Neural cell (in vitro differentiated cells): ENCODE data around the gene TMEM238L. TPM values are rescaled to one million over a fixed set of nuclear protein-coding genes. Genes with fewer than 3 reads are reported as not detected.

Experiments used
- H2AFZ ChIP-seq: fragments of 200-600, 300-800 bp; sonication (generic), shearing (Covaris generic); 2 replicates; pipeline ENCODE4 v1.6.0; 2014; ENCODE audit warnings: low read depth, mild to moderate bottlenecking, antibody characterized with exemption, low read length, moderate library complexity
- H3F3A ChIP-seq: fragments of 200-600 bp; shearing (Covaris generic); 2 replicates; pipeline ENCODE4 v1.6.1; 2016; ENCODE audit warnings: mild to moderate bottlenecking, moderate library complexity, mixed read lengths, antibody characterized with exemption, low read length; ENCODE audit not compliant: insufficient read depth, poor library complexity, severe bottlenecking
- H3K27ac ChIP-seq: fragments of 200-600, 300-800 bp; sonication (generic), shearing (Covaris generic); 2 replicates; pipeline ENCODE4 v1.5.1; 2014; ENCODE audit warnings: mild to moderate bottlenecking, low read length, moderate library complexity
- H3K27me3 ChIP-seq: fragments of 300-800, 200-600 bp; sonication (generic), shearing (Covaris generic); 2 replicates; pipeline ENCODE4 v1.6.0; 2014; ENCODE audit warnings: mild to moderate bottlenecking, low read depth, low read length, moderate library complexity; ENCODE audit not compliant: insufficient read depth
- H3K36me3 ChIP-seq: fragments of 300-800, 200-600 bp; sonication (generic), shearing (Covaris generic); 2 replicates; pipeline ENCODE4 v1.5.1; 2014; ENCODE audit warnings: mild to moderate bottlenecking, antibody characterized with exemption, low read length, moderate library complexity; ENCODE audit not compliant: insufficient read depth
- H3K4me2 ChIP-seq: fragments of 300-800, 200-600 bp; sonication (generic), shearing (Covaris generic); 2 replicates; pipeline ENCODE4 v1.6.0; 2014; ENCODE audit warnings: mild to moderate bottlenecking, low read length
- H3K4me3 ChIP-seq: fragments of 300-800, 200-600 bp; sonication (generic), shearing (Covaris generic); 2 replicates; pipeline ENCODE4 v1.5.1; 2014; ENCODE audit warnings: mild to moderate bottlenecking, low read length, moderate library complexity
- H3K79me2 ChIP-seq: fragments of 200-600 bp; shearing (Covaris generic); replicated peaks from 2 replicates; pipeline ENCODE4 v1.6.0; 2014; ENCODE audit warnings: mild to moderate bottlenecking, low read length, moderate library complexity; ENCODE audit not compliant: insufficient read depth
- H3K9ac ChIP-seq: fragments of 300-800, 200-600 bp; sonication (generic), shearing (Covaris generic); 2 replicates; pipeline ENCODE4 v1.6.1; 2016; ENCODE audit warnings: mild to moderate bottlenecking, low read length, mixed read lengths
- H3K9me2 ChIP-seq: fragments of 200-600 bp; shearing (Covaris generic); 2 replicates; pipeline ENCODE4 v1.6.1; 2016; ENCODE audit warnings: mild to moderate bottlenecking, low read length, mixed read lengths; ENCODE audit not compliant: insufficient read depth
- H3K9me3 ChIP-seq: fragments of 200-600, 300-800 bp; sonication (generic), shearing (Covaris generic); 2 replicates; pipeline ENCODE4 v1.6.1; 2016; ENCODE audit warnings: mild to moderate bottlenecking, mixed run types, low read length, moderate library complexity, mixed read lengths
- H4K20me1 ChIP-seq: fragments of 200-600 bp; shearing (Covaris generic); 2 replicates; pipeline ENCODE4 v1.6.1; 2016; ENCODE audit warnings: mild to moderate bottlenecking, mixed run types; ENCODE audit not compliant: insufficient read depth
- CTCF ChIP-seq: fragments of 450-650 bp; IDR thresholded peaks from 2 replicates; pipeline ENCODE4 v1.5.1; 2014; ENCODE audit warnings: antibody characterized with exemption, mild to moderate bottlenecking, moderate library complexity; ENCODE audit not compliant: poor library complexity, severe bottlenecking
- EP300 ChIP-seq: fragments of 450-650 bp; conservative IDR thresholded peaks from 2 replicates; pipeline ENCODE4 v1.6.1; 2014; ENCODE audit warnings: antibody characterized with exemption, mild to moderate bottlenecking, moderate library complexity; ENCODE audit not compliant: poor library complexity, severe bottlenecking
- EZH2 ChIP-seq: fragments of 200-600, 300-800 bp; shearing (Covaris generic), sonication (generic); IDR thresholded peaks from 2 replicates; pipeline ENCODE4 v1.6.1; 2014; ENCODE audit warnings: antibody characterized with exemption, low read length, borderline replicate concordance, mild to moderate bottlenecking; ENCODE audit not compliant: insufficient read depth, poor library complexity, severe bottlenecking
- MXI1 ChIP-seq: fragments of 450-650 bp; conservative IDR thresholded peaks from 2 replicates; pipeline ENCODE4 v1.6.1; 2014; ENCODE audit warnings: antibody characterized with exemption, mild to moderate bottlenecking; ENCODE audit not compliant: poor library complexity, severe bottlenecking
- POLR2AphosphoS5 ChIP-seq: IDR thresholded peaks from 2 replicates; pipeline ENCODE4 v1.6.1; 2012
- RAD21 ChIP-seq: fragments of 450-650 bp; conservative IDR thresholded peaks from 2 replicates; pipeline ENCODE4 v1.6.1; 2014; ENCODE audit warnings: antibody characterized with exemption, mild to moderate bottlenecking, moderate library complexity
- REST ChIP-seq: IDR thresholded peaks from 2 replicates; pipeline ENCODE4 v1.6.1; 2012; ENCODE audit warnings: borderline replicate concordance
- SMC3 ChIP-seq: fragments of 450-650 bp; conservative IDR thresholded peaks from 2 replicates; pipeline ENCODE4 v1.6.1; 2014; ENCODE audit warnings: antibody characterized with exemption, mild to moderate bottlenecking, moderate library complexity; ENCODE audit not compliant: poor library complexity
- TAF1 ChIP-seq: IDR thresholded peaks from 2 replicates; pipeline ENCODE4 v1.6.1; 2012; ENCODE audit warnings: low read depth
- polyA plus RNA-seq: library from polyadenylated mRNA; depleted of rRNA; stranded (reverse); fragments of >200 nt; gene quantifications from 2 replicates; pipeline ENCODE4 v1.2.3, GENCODE V29; 2014

TMEM238L gene
- polyA plus RNA-seq, 1 donor from 2014 or later = not detected

GRCh38 chr17:10837921-10838320 lies 34.0 kb upstream of the TMEM238L start, which contains the start of gene PIRT:
PIRT (minus strand) TSS chr17:10838087; CDS start chr17:10825645, 12,442 bp downstream.
- Histone ChIP-seq H3F3A (no peaks in the 10 kb centered on the region), H3K9me3 (no peaks in the 10 kb centered on the region), H3K4me2 (no peak within 1 kb of the TSS), H3K9me2 (no peaks in the 10 kb centered on the region), H3K27me3 (no peaks in the 10 kb centered on the region), H3K36me3 (no peaks in the 10 kb centered on the region), H2AFZ (no peak within 1 kb of the TSS), H4K20me1 (no peaks in the 10 kb centered on the region), H3K4me3 (no peak within 1 kb of the TSS), H3K27ac (no peak within 1 kb of the TSS), H3K9ac (no peak within 1 kb of the TSS), H3K79me2 (no peaks in the 10 kb centered on the region)
- TF ChIP-seq SMC3 (no peak), CTCF (no peak), REST (no peak), EZH2 (no peak), EP300 (no peak), RAD21 (no peak), POLR2AphosphoS5 (no peak), TAF1 (no peak), MXI1 (no peak)

GRCh38 chr17:10836966-10837590 lies 33.2 kb upstream of the TMEM238L start:
- Histone ChIP-seq H3K4me2 (no peak overlapping the region), H3K27me3 (no peaks in the 10 kb centered on the region), H3K79me2 (no peaks in the 10 kb centered on the region), H3K27ac (no peak overlapping the region), H2AFZ (no peak overlapping the region), H3K4me3 (no peak overlapping the region), H3K9me3 (no peaks in the 10 kb centered on the region), H3K9ac (no peak overlapping the region), H3K36me3 (no peaks in the 10 kb centered on the region), H4K20me1 (no peaks in the 10 kb centered on the region), H3K9me2 (no peaks in the 10 kb centered on the region), H3F3A (no peaks in the 10 kb centered on the region)
- TF ChIP-seq REST = no peak
- no peak for TF ChIP-seq RAD21
